ENCODE measurements around the gene CHST9. TPM values are rescaled to one million over a fixed set of nuclear protein-coding genes. Genes with fewer than 3 reads are reported as not detected.
A peak's percentile ranks its signal among the peaks of the same experiment; 100 is the strongest.

CHST9 gene
- total and polyA plus RNA-seq, 10 donors, result 0.87 to 23.9 (median 8.4) TPM

- no peak for DNase-seq
- Histone ChIP-seq H3K4me1 (no peaks in the 10 kb centered on the region), H3K9me3 (peaks cover 0 to 10% (median 0%) of the 10 kb centered on the region in 8 donors), H3K27me3 (replicated peaks in 1 of 7) (no peaks in the 10 kb centered on the region), H3K27ac (no peak overlapping the region), H3K36me3 (no peaks in the 10 kb centered on the region), H3K4me3 (no peak overlapping the region)
- TF ChIP-seq CTCF (IDR thresholded peaks at IDR 0.05 in 8 of 11, conservative IDR thresholded peaks at IDR 0.05 in 3 of 11) (no peak), POLR2AphosphoS5 (IDR thresholded peaks at IDR 0.05) (no peak)
- intact Hi-C loops (cut with DNase I; ENCODE audit: low total_unique reads), result no loop called here
These were observed 195.3 kb downstream of the CHST9 start for GRCh38 chr18:26989842-26990241.

- Histone ChIP-seq H3K4me3 (no peak overlapping the region), H3K27me3 (replicated peaks in 1 of 7) (no peaks in the 10 kb centered on the region), H3K36me3 (no peaks in the 10 kb centered on the region), H3K27ac (peak overlapping the region in 1 of 8 donors; percentile 2), H3K9me3 (no peaks in the 10 kb centered on the region), H3K4me1 (peaks cover 0 to 7% (median 0%) of the 10 kb centered on the region in 6 donors)
- TF ChIP-seq POLR2AphosphoS5 (IDR thresholded peaks at IDR 0.05) (no peak), POLR2A (IDR thresholded peaks at IDR 0.05) (no peak), CTCF (IDR thresholded peaks at IDR 0.05 in 8 of 11, conservative IDR thresholded peaks at IDR 0.05 in 3 of 11) (no peak)
- 74 to 87% (median 75%) methylated on average over 6 of the region's 6 CpGs for WGBS, 5 donors
- intact Hi-C loops (cut with DNase I; ENCODE audit: low total_unique reads), result no loop called here
- no peak for DNase-seq
These were observed 203.6 kb downstream of the CHST9 start for GRCh38 chr18:26981360-26982082.

- H3K9me3 ChIP-seq, result no peaks in the 10 kb centered on the region
- TF ChIP-seq POLR2A (IDR thresholded peaks at IDR 0.05) (no peak), CTCF (IDR thresholded peaks at IDR 0.05 in 8 of 11, conservative IDR thresholded peaks at IDR 0.05 in 3 of 11) (no peak), POLR2AphosphoS5 (IDR thresholded peaks at IDR 0.05) (no peak)
- peaks cover 0 to 11% (median 0%) of the 10 kb centered on the region in 6 donors for H3K4me1 ChIP-seq
- DNase-seq, result no peak
- intact Hi-C loops (cut with DNase I; ENCODE audit: low total_unique reads), result no loop called here
- no peaks in the 10 kb centered on the region for H3K27me3 ChIP-seq (replicated peaks in 1 of 7)
- H3K4me3 ChIP-seq, result no peak overlapping the region
- H3K27ac ChIP-seq, result peak overlapping the region in 2 of 8 donors; percentile 7 to 45
- 45 to 57% (median 57%) methylated on average over 4 of the region's 4 CpGs for WGBS, 5 donors
- H3K36me3 ChIP-seq, result no peaks in the 10 kb centered on the region
These were observed 206.2 kb downstream of the CHST9 start for GRCh38 chr18:26978812-26979341.

- H3K4me1 ChIP-seq, result peaks cover 0 to 11% (median 0%) of the 10 kb centered on the region in 6 donors
- no peak for TF ChIP-seq CTCF (IDR thresholded peaks at IDR 0.05 in 8 of 11, conservative IDR thresholded peaks at IDR 0.05 in 3 of 11)
- no peak for TF ChIP-seq POLR2AphosphoS5 (IDR thresholded peaks at IDR 0.05)
- no peak for TF ChIP-seq POLR2A (IDR thresholded peaks at IDR 0.05)
- no peak for DNase-seq
- no peaks in the 10 kb centered on the region for H3K27me3 ChIP-seq (replicated peaks in 1 of 7)
- H3K9me3 ChIP-seq, result no peaks in the 10 kb centered on the region
- H3K27ac ChIP-seq, result no peak overlapping the region
- WGBS, 5 donors, result 65 to 74% (median 67%) methylated on average over 1 of the region's 1 CpG
- no peaks in the 10 kb centered on the region for H3K36me3 ChIP-seq
- intact Hi-C loops (cut with DNase I; ENCODE audit: low total_unique reads), result no loop called here
- H3K4me3 ChIP-seq, result no peak overlapping the region
These were observed 207.3 kb downstream of the CHST9 start for GRCh38 chr18:26977781-26978180.
